Mucosa of gallbladder (tissue), 1 donor: ENCODE data around the gene MYRIP. TPM values are rescaled to one million over a fixed set of nuclear protein-coding genes. Genes with fewer than 3 reads are reported as not detected.
"Not testable (repeated sequence)": the region's sequence is repeated elsewhere in the genome, so short reads cannot be mapped to it uniquely, and the experiment has no call there.

Source experiments
- DNase-seq: peaks from one replicate; pipeline ENCODE4 v3.0.0-alpha.2; 2020; ENCODE audit warnings: low spot score
- total RNA-seq: library from RNA; stranded (reverse); gene quantifications from one replicate; pipeline ENCODE4 v1.2.1, GENCODE V29; 2021
- donor health status: DM: no; HTN: no; CAD: no.

MYRIP gene
- total RNA-seq, 1 donor from 2014 or later = 6.2 TPM

GRCh38 chr3:39970982-39971381 lies 161.6 kb downstream of the MYRIP start:
- DNase-seq = no peak

- no peak for DNase-seq
These were observed 162.2 kb downstream of the MYRIP start for GRCh38 chr3:39971559-39972031.

- DNase-seq = no peak
These were observed 163.1 kb downstream of the MYRIP start for GRCh38 chr3:39972508-39972907.

DNA sequence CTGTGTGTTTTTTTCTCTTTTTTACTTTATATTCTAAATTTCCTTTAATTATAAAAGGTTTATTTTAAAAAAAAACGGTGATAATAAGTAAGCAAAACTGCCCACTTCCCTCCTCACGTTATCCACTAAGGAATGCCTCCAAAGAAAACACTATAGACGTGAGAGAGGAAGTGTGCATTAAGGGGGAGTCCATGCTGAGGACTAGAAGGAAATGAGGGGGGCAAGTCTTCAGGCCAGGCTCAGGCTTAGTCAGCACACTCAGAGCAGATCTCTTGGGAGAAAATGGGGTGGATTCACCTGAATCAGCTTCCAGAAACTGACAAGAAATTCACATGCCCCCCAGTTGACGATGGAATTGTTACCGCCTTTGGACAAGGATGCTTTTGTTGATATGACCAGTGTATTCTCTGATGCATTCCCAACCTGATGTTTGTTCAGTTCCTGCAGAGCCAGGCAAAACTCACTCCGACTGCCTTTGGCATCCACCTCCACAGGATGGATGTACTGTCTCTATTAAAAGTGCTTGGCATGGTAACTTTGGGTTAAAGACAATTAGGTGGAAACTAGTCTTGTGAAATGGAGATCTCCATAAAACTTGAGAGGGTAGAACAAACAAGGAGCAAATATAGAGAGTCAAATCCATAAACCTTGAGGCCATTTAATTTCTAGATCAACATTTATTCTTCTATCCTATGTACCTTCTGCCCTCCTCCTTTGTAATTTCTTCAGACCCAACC lies 167.8 kb downstream of the MYRIP start:
- no peak for DNase-seq

DNA sequence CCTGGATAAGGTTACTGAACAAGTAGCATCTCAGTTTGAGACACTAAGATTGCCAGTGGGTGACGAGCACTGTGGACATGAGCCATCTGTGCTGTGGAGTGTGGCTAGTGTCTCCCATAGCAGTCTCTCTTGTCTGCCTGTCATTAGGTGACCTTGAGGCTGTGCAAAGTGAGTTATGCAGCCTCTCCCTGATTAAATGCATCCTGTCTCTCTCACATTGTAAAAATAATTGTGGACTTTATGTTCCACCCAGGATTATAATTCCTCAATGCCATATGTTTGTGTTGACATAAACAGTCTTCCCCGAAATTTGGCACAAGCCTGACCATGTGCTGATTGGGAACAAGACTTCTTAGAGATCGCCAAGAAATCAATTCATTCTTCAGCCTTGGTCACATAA lies 168.9 kb downstream of the MYRIP start:
- no peak for DNase-seq

DNA sequence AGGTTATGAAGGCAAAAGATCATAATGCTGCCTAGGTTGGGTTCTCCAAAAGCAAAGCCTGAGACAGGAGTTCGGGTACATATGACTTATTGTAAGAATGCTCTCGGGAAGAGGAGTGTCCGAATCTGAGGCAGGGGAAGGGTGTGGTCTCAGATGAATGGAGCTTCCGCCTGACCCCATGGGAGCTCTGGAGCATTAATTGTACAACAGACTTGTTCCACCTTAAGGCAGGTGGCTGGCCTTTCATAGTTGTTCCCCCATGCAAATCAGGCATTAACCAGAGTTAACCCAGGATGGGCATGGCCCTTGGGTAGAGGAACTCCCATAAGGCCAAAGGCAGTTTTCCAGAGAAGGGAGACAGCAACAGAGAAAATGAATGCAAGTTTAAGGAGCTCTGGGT lies 170.6 kb downstream of the MYRIP start:
- no peak for DNase-seq

GRCh38 chr3:39980781-39981180 lies 171.4 kb downstream of the MYRIP start:
- DNase-seq = no peak

DNA sequence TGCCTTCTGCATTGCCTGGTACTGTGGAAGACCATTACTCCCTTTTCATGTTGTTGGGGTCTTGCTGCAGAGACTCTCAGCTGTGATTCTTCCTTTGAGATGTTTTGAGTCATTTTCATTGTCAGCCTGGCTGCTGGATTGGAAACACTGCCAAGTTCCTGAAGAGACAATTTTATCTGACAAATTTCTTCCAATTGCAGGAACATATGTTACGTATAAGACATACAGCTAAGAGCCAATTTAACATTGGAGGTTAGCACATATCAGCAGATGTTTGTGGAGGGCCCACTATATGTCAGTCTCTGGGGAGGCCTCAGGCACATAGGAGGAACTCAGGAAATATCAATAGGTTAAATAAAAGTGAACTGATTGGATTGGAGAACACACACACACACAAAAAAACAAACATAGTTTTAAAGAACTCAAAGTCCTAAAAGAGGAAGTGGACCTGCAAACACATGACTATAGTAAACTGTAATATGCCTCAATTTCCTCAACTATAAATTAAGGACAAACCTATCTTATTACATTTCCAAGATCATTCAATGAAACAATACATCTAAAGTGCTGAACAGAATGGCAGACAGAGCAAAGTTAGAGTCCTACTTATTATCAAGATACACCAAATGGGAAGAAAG lies 172.3 kb downstream of the MYRIP start:
- DNase-seq = no peak

- no peak for DNase-seq
These were observed 173.4 kb downstream of the MYRIP start for GRCh38 chr3:39982665-39983357.

GRCh38 chr3:39989746-39990145 lies 180.3 kb downstream of the MYRIP start:
- no peak for DNase-seq

GRCh38 chr3:39990532-39990931 lies 181.1 kb downstream of the MYRIP start:
- peak; percentile 29 for DNase-seq

DNA sequence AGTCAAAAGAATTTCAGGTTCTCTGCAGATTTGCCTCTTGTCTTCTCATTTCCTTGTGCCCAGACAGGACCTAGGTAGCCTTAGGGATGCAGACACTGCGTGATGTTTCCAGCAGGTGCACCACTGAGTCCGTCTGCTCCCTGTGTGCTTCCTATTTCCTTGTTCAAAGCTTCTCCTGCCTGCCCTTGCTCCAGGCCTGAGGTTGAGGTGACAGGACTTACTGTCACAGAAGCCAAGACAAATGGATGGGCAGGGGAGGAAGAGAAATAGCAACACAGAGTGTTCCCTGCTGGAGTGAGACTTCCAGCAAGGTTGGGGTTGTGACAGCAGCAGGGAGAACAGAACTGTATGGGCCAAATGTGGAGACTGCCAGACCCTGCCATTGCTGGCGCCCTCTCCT lies 199.4 kb downstream of the MYRIP start:
- DNase-seq = no peak

DNA sequence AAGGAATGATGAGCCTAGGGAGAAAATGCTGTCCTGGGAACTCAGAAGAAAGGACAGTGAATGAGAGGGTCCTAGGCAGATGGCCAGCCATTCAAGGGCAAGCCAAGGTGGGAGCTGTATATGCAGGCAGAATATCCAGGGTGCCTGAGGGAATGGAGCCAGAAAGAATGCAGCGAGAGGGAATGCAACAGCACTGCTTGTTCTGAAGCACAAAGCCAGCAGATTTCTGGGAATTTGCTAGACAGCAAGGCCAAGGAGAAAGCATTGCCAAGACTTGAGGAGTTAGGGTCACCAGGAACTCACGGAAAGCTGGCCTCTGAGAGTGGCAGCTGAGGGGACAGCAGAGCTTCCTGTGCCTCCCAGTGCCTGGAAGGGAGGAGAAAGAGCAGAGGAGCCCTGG lies 200.6 kb downstream of the MYRIP start:
- no peak for DNase-seq

DNA sequence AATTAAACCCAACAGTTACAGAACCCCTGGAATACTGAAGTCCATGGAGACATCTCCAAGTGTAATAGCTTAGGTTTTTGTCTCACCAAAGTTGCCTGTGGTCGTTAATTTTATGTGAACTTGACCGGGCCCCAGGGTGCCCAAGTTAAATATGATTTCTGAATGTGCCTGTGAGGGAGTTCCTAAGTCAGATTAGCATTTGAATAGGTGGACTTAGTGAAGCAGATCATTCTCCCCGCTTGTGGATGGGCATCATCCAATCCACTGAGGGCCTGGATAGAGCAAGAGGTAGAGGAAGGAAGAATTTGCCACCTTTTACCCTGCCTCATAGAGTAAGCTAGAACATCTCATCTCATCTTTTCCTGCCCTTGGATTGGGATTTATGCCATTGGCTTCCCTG lies 203.0 kb downstream of the MYRIP start:
- DNase-seq = no peak

GRCh38 chr3:40016391-40016790 lies 207.0 kb downstream of the MYRIP start:
- DNase-seq = no peak

DNA sequence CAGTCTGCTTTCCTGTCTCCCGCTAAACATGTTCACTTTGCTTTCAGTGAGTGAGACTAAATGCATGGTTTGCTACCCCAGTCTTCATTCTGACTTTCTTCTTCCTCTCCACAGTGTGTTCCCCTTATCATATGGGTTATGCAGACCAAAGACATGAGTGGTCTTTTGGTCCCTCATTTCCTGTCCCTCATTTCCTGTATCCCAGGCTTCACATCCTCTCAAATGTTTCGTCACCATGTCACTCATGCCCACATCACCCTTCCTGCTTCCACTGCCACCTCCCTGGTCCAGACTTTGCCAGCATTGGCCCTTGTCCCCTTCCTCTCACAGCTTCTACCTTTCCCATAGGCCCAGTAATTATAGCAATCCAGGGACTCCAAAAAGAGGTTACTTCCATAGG lies 209.0 kb downstream of the MYRIP start:
- DNase-seq = no peak

- no peak for DNase-seq
These were observed 210.0 kb downstream of the MYRIP start for GRCh38 chr3:40019376-40019775.

- DNase-seq = no peak
These were observed 211.3 kb downstream of the MYRIP start for GRCh38 chr3:40020689-40021088.

DNA sequence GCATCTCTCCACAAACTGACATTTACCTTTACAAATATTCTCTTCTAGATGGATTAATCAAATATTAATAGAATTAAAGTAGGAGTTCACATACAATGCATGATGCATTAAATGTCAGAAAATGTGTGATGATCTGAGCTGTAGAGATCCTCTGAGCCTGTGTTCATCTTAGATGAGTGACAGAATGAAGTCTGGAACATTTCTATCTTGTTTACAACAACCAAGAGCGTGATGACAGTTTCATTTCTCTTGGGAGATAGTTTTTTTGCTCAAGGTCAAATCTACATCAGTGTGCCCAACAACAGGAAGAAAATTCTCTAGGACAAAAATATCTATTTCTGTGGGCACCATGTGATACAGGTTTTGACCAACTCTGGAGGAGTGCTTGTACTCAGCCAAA lies 211.9 kb downstream of the MYRIP start:
- DNase-seq = no peak

- no peak for DNase-seq
These were observed 213.0 kb downstream of the MYRIP start for GRCh38 chr3:40022297-40022827.

- no peak for DNase-seq
These were observed 215.1 kb downstream of the MYRIP start for GRCh38 chr3:40024526-40024925.

- DNase-seq = not testable (repeated sequence)
These were observed 216.5 kb downstream of the MYRIP start for GRCh38 chr3:40025892-40026291.

DNA sequence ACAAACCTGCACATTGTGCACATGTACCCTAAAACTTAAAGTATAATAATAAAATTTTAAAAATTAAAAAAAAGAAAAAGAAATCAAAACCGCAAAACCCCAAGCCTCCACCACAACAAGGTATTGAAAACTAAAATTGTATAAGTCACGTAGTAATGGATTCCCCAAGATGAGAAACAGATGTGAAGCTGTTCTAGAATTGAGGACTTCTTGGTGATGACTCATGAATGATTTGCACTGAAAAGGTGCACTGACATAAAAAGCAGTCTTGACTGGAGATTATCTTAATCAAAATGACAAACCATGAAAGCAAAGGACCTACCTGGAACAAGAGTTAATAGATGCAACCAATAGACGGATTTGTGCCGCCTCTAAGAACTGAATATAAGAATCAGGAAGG lies 225.8 kb downstream of the MYRIP start:
- DNase-seq = no peak
